ENCODE data around the gene LATS2. TPM values are rescaled to one million over a fixed set of nuclear protein-coding genes. Genes with fewer than 3 reads are reported as not detected.

LATS2 gene
- total RNA-seq, 1 donor from 2014 or later, result 104 TPM

- peaks cover 61% of the 10 kb centered on the region for H3K4me1 Mint-ChIP-seq (ENCODE audit: low read depth)
- no peaks in the 10 kb centered on the region for H3K9me3 Mint-ChIP-seq (ENCODE audit: low read depth)
- DNase-seq (ENCODE audit: low spot score), result no peak
- peak overlapping the region; percentile 72 for H3K27ac Mint-ChIP-seq (ENCODE audit: unreplicated experiment)
- H3K36me3 Mint-ChIP-seq (ENCODE audit: low read depth), result peaks cover 3% of the 10 kb centered on the region
- no peaks in the 10 kb centered on the region for H3K27me3 Mint-ChIP-seq (ENCODE audit: low read depth)
- H3K4me3 Mint-ChIP-seq (ENCODE audit: unreplicated experiment), result no peak overlapping the region
- no peak for TF ChIP-seq CTCF (IDR thresholded peaks at IDR 0.05)
Measured at GRCh38 chr13:21020176-21020575, 41.2 kb downstream of the LATS2 start.

GRCh38 chr13:21018220-21018619 lies 43.2 kb downstream of the LATS2 start:
- H3K4me1 Mint-ChIP-seq (ENCODE audit: low read depth), result peaks cover 81% of the 10 kb centered on the region
- DNase-seq (ENCODE audit: low spot score), result peak; percentile 38
- no peaks in the 10 kb centered on the region for H3K27me3 Mint-ChIP-seq (ENCODE audit: low read depth)
- H3K27ac Mint-ChIP-seq (ENCODE audit: unreplicated experiment), result peak overlapping the region; percentile 99
- no peak overlapping the region for H3K4me3 Mint-ChIP-seq (ENCODE audit: unreplicated experiment)
- no peaks in the 10 kb centered on the region for H3K9me3 Mint-ChIP-seq (ENCODE audit: low read depth)
- H3K36me3 Mint-ChIP-seq (ENCODE audit: low read depth), result peaks cover 3% of the 10 kb centered on the region
- no peak for TF ChIP-seq CTCF (IDR thresholded peaks at IDR 0.05)

GRCh38 chr13:21016487-21016886 lies 44.9 kb downstream of the LATS2 start:
- peaks cover 3% of the 10 kb centered on the region for H3K36me3 Mint-ChIP-seq (ENCODE audit: low read depth)
- no peak for TF ChIP-seq CTCF (IDR thresholded peaks at IDR 0.05)
- DNase-seq (ENCODE audit: low spot score), result no peak
- H3K9me3 Mint-ChIP-seq (ENCODE audit: low read depth), result no peaks in the 10 kb centered on the region
- no peak overlapping the region for H3K4me3 Mint-ChIP-seq (ENCODE audit: unreplicated experiment)
- peak overlapping the region; percentile 99 for H3K27ac Mint-ChIP-seq (ENCODE audit: unreplicated experiment)
- H3K27me3 Mint-ChIP-seq (ENCODE audit: low read depth), result no peaks in the 10 kb centered on the region
- peaks cover 86% of the 10 kb centered on the region for H3K4me1 Mint-ChIP-seq (ENCODE audit: low read depth)

GRCh38 chr13:21015284-21015683 lies 46.1 kb downstream of the LATS2 start:
- peaks cover 86% of the 10 kb centered on the region for H3K4me1 Mint-ChIP-seq (ENCODE audit: low read depth)
- no peak overlapping the region for H3K4me3 Mint-ChIP-seq (ENCODE audit: unreplicated experiment)

GRCh38 chr13:21014502-21015170 lies 46.8 kb downstream of the LATS2 start:
- H3K4me1 Mint-ChIP-seq (ENCODE audit: low read depth), result peaks cover 87% of the 10 kb centered on the region
- H3K9me3 Mint-ChIP-seq (ENCODE audit: low read depth), result no peaks in the 10 kb centered on the region
- peak; percentile 90 for DNase-seq (ENCODE audit: low spot score)
- peak overlapping the region; percentile 99 for H3K27ac Mint-ChIP-seq (ENCODE audit: unreplicated experiment)
- H3K36me3 Mint-ChIP-seq (ENCODE audit: low read depth), result peaks cover 3% of the 10 kb centered on the region
- no peaks in the 10 kb centered on the region for H3K27me3 Mint-ChIP-seq (ENCODE audit: low read depth)
- no peak overlapping the region for H3K4me3 Mint-ChIP-seq (ENCODE audit: unreplicated experiment)
- TF ChIP-seq CTCF (IDR thresholded peaks at IDR 0.05), result no peak

More at GRCh38 chr13:21015284-21015683, 46.1 kb downstream of the LATS2 start:
- Mint-ChIP-seq H3K9me3 (ENCODE audit: low read depth) (no peaks in the 10 kb centered on the region), H3K36me3 (ENCODE audit: low read depth) (peaks cover 3% of the 10 kb centered on the region), H3K27ac (ENCODE audit: unreplicated experiment) (peak overlapping the region; percentile 99), H3K27me3 (ENCODE audit: low read depth) (no peaks in the 10 kb centered on the region)
- no peak for DNase-seq (ENCODE audit: low spot score)
- no peak for TF ChIP-seq CTCF (IDR thresholded peaks at IDR 0.05)

All from chondrocyte (in vitro differentiated cells).